Heart left ventricle (tissue), 13 donors: ENCODE results near the gene KRTAP20-4.

Experiments used
- CTCF ChIP-seq, 12 donors: fragments of 200-600 bp; sonication (generic) in 4 of 12; IDR thresholded peaks; one replicate each; pipeline versions ENCODE4 v1.5.0 to v1.8.0; 2018 to 2022; ENCODE audit warnings: antibody characterized with exemption in 12 of 12, mild to moderate bottlenecking in 5 of 12
- POLR2A ChIP-seq, 2 donors: fragments of 450-650 bp; IDR thresholded peaks; one replicate each; pipeline ENCODE4 v1.6.1; 2017; ENCODE audit warnings: antibody characterized with exemption in 2 of 2, mild to moderate bottlenecking in 2 of 2, moderate library complexity in 2 of 2
- donor health status: ischemic (EF 13 %, LVEDD 7.1; RV severe dilation, severe dysfunction).
- donor health status: DM: no; HTN: yes; CAD: no.
- donor health status: DM: no; HTN: no; CAD: no.
- donor health status: ischemic (EF 25% LVEDD 6.9; RV normal size, moderate dysfunction).
- donor health status: ischemic (EF 25% LVEDD 5.7; RV mildly dilated, moderate dysfunction).
- donor health status: ischemic (EF 35%, LVEDD 5.7; RV mildly dilated, moderate dysfunction).
- donor health status: nonischemic (EF 11% LVEDD 7.7; RV severe dilation, severe dysfunction).
- donor health status: DM: yes; HTN: yes; CAD: no.
- donor health status: PGD.
- donor health status: ischemic (EF 29% LVEDD 5.4; RV normal size, mild dysfunction).
- donor health status: nonischemic (EF 23%, LVEDD 6.1; RV moderate dilation, normal function).

- TF ChIP-seq CTCF (IDR thresholded peaks at IDR 0.05) (no peak), POLR2A (IDR thresholded peaks at IDR 0.05) (no peak)
These were observed 8.8 kb downstream of the KRTAP20-4 start for GRCh38 chr21:30629200-30629599.
